Naive thymus-derived CD4-positive, alpha-beta T cell (primary cell): Measurements from ENCODE around the gene PABPC1L. TPM values are rescaled to one million over a fixed set of nuclear protein-coding genes. Genes with fewer than 3 reads are reported as not detected.

Source experiments
- ATAC-seq: fragments of 150-1000 bp; cut with Tn5 transposase; 2 replicates; pipeline ENCODE4 v1.10.0; 2021; ENCODE audit warnings: mild to moderate bottlenecking, moderate library complexity
- CTCF ChIA-PET: fragments of 350-600 bp; sonication (Branson Sonifier 250); formaldehyde crosslinking; loops from one replicate; lab custom pipeline; 2021; ENCODE audit warnings: antibody characterized with exemption; lab: Charles Lee
- POLR2A ChIA-PET: fragments of 350-600 bp; sonication (Branson Sonifier 250); formaldehyde crosslinking; loops from one replicate; lab custom pipeline; 2021; ENCODE audit warnings: antibody characterized with exemption, inconsistent platforms; lab: Charles Lee
- DNase-seq, 9 donors: peaks; one replicate each; pipeline versions ENCODE4 v3.0.0 to v3.0.0-alpha.2; 2020 to 2022; ENCODE audit warnings: mixed read lengths in 1 of 9
- H3K27ac ChIP-seq: one replicate; pipeline ENCODE4 v1.7.0; 2013; ENCODE audit warnings: mild to moderate bottlenecking, low read depth, low read length, moderate library complexity
- H3K27me3 ChIP-seq, 2 donors: one replicate each; pipeline ENCODE4 v1.7.0; 2013; ENCODE audit warnings: low read length in 2 of 2, mild to moderate bottlenecking in 2 of 2, moderate library complexity in 2 of 2; ENCODE audit not compliant: control insufficient read depth in 2 of 2, insufficient read depth in 2 of 2
- H3K36me3 ChIP-seq, 3 experiments: 1 replicate in 2 of 3; 2 replicates in 1 of 3; pipeline ENCODE4 v1.7.0; 2013; ENCODE audit warnings: low read length in 3 of 3, mild to moderate bottlenecking in 3 of 3, moderate library complexity in 1 of 3; ENCODE audit not compliant: insufficient read depth in 3 of 3, control insufficient read depth in 2 of 3
- H3K4me1 ChIP-seq, 2 donors: one replicate each; pipeline ENCODE4 v1.7.0; 2013; ENCODE audit warnings: low read length in 2 of 2, mild to moderate bottlenecking in 2 of 2, moderate library complexity in 1 of 2; ENCODE audit not compliant: control insufficient read depth in 2 of 2, insufficient read depth in 2 of 2
- H3K4me3 ChIP-seq: 2 replicates; pipeline ENCODE4 v1.7.0; 2013; ENCODE audit warnings: mild to moderate bottlenecking, low read length
- H3K9me3 ChIP-seq, 3 experiments: 1 replicate in 2 of 3; 2 replicates in 1 of 3; pipeline ENCODE4 v1.7.0; 2013; ENCODE audit warnings: low read length in 3 of 3; ENCODE audit not compliant: control insufficient read depth in 2 of 3
- H3K27ac Mint-ChIP-seq, 9 donors: one replicate each; pipeline ENCODE4 v1.8.0; 2020 to 2022; ENCODE audit warnings: mixed read lengths in 9 of 9, mild to moderate bottlenecking in 8 of 9, moderate library complexity in 5 of 9, inconsistent platforms in 2 of 9
- H3K27me3 Mint-ChIP-seq, 5 donors: one replicate each; pipeline ENCODE4 v1.8.0; 2021 to 2022; ENCODE audit warnings: mixed read lengths in 5 of 5, mild to moderate bottlenecking in 1 of 5
- H3K36me3 Mint-ChIP-seq, 5 donors: one replicate each; pipeline ENCODE4 v1.8.0; 2020 to 2022; ENCODE audit warnings: mixed read lengths in 5 of 5, mild to moderate bottlenecking in 3 of 5, inconsistent platforms in 1 of 5
- H3K4me1 Mint-ChIP-seq, 7 donors: one replicate each; pipeline ENCODE4 v1.8.0; 2020 to 2022; ENCODE audit warnings: mixed read lengths in 7 of 7, mild to moderate bottlenecking in 3 of 7, inconsistent platforms in 1 of 7
- H3K4me3 Mint-ChIP-seq, 10 donors: one replicate each; pipeline ENCODE4 v1.8.0; 2020 to 2022; ENCODE audit warnings: mild to moderate bottlenecking in 10 of 10, mixed read lengths in 10 of 10, moderate library complexity in 6 of 10, inconsistent platforms in 2 of 10
- H3K9me3 Mint-ChIP-seq, 11 donors: one replicate each; pipeline ENCODE4 v1.8.0; 2020 to 2022; ENCODE audit warnings: mixed read lengths in 11 of 11, mild to moderate bottlenecking in 4 of 11, inconsistent platforms in 1 of 11, moderate library complexity in 1 of 11
- intact Hi-C, 2 donors: fragments of 100-400 bp; cut with micrococcal nuclease; formaldehyde crosslinking; loops; one replicate each; pipeline ENCODE4 v1.15.1; 2023
- polyA plus RNA-seq, 2 donors: library from polyadenylated mRNA; unstranded; fragments of 300-500 nt; fragmentation: Illumina TruSeq; gene quantifications; one replicate each; pipeline ENCODE4 v1.2.3, GENCODE V29; 2021
- total RNA-seq, 6 experiments: library from RNA in 5 of 6; stranded (reverse) in 5 of 6; gene quantifications; 1 replicate in 5 of 6; 2 replicates in 1 of 6; pipeline ENCODE4 v1.2.3 and lab custom pipeline; 2021 to 2026

The PABPC1L gene
- total and polyA plus RNA-seq, 7 experiments from 2014 or later: 1.3 to 71.7 (median 54.3) TPM

DNA sequence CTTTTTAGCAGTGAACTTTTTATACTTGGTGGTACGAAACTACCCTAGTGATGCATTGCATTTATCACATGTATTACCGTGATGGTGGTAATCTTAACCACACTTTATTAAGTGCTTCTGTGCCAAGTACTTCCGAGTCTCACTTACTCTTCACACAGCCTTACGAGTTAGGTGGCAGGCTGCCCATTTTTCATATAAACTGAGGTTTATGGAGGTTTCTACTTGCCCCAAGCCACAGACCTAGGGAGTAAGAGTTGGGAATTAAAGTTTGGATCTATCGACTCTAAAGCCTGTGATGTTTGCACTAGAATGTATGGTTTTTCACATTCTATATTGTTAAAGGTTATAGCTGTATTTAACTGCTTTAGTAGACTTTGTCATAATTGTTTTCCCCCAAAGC is 5.5 kb upstream of the PABPC1L start:
- peaks cover 4 to 7% of the 10 kb centered on the region in 2 donors for H3K4me1 ChIP-seq
- Mint-ChIP-seq H3K27ac (no peak overlapping the region), H3K4me3 (no peak overlapping the region), H3K36me3 (peaks cover 16 to 41% (median 27%) of the 10 kb centered on the region in 5 donors), H3K4me1 (peaks cover 10 to 40% (median 30%) of the 10 kb centered on the region in 7 donors), H3K9me3 (no peaks in the 10 kb centered on the region), H3K27me3 (no peaks in the 10 kb centered on the region)
- H3K27ac ChIP-seq: no peak overlapping the region
- POLR2A ChIA-PET: interaction anchor here (0.6 to 2.5 kb wide), 3 partner anchors 12 to 63 kb away, joined by 3 to 9 read pairs (median 8); no protein-coding TSS in a partner anchor
- H3K4me3 ChIP-seq: no peak overlapping the region
- no peak for DNase-seq
- H3K36me3 ChIP-seq: peaks cover 28 to 78% (median 58%) of the 10 kb centered on the region in 3 experiments
- intact Hi-C loops: no loop called here
- ATAC-seq: no peak
- no peaks in the 10 kb centered on the region for H3K9me3 ChIP-seq
- CTCF ChIA-PET: interaction anchor here (0.8 to 1.6 kb wide), 2 partner anchors 16 to 140 kb away, joined by 3 to 6 read pairs; no protein-coding TSS in a partner anchor
- no peaks in the 10 kb centered on the region for H3K27me3 ChIP-seq

DNA sequence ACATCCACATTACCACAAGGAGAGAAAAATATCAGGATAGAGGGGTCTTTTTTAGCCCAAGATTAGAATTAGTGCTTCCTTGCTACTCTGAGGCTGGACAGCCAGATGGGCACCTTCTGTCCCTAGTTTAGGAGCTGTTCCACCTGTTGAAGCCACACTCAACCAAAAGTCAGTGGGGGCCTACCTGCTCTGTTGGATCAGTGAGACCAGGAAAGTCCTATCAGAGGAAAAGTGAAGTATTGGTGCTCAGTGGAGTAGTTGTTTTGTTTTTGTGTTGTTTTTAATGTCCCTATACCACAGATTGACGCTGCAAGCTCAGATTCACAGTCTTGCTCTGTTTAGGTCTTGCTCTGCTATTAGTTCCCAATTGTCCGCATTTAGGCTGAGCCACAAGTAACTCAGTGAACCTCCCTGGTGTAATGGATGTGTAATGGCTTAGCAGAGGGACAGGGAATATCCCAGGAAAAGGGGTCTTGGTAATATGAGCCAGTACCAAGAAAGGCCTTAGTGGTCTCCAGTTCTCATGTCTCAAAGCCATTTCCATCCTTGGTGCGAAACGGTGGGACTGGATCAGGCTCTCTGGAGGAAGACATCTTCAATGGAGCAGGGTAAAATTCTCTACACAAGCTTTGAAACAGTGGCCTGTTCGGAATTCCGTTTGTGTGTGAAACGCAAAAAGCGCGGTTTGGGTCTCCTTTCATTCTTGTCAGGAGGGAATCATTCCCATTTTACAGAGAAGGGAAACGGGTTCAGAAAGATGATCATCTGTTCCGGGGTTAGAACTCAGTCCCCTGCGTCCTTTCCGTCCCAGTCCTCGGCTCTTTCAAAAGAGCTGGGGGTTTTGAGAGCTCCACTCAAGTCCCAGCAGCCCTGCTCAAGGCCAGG is 631 bp upstream of the PABPC1L start:
- DNase-seq (no peak), ATAC-seq (no peak)
- Histone ChIP-seq H3K27me3 (no peaks in the 10 kb centered on the region), H3K36me3 (peaks cover 9 to 36% (median 33%) of the 10 kb centered on the region in 3 experiments), H3K9me3 (no peaks in the 10 kb centered on the region), H3K27ac (peak overlapping the region; percentile 45), H3K4me1 (peaks cover 6 to 11% of the 10 kb centered on the region in 2 donors), H3K4me3 (peak overlapping the region; percentile 69)
- no peaks in the 10 kb centered on the region for H3K27me3 Mint-ChIP-seq
- intact Hi-C loops: loop anchor here in 1 of 2 donors (1.0 to 2.0 kb wide), 2 partner anchors 24 to 58 kb away; partner anchors contain the start of genes STK4 and YWHAB
- peaks cover 11 to 30% (median 15%) of the 10 kb centered on the region in 5 donors for H3K36me3 Mint-ChIP-seq
- POLR2A ChIA-PET: interaction anchor here (0.5 to 1.6 kb wide), 8 partner anchors 13 to 163 kb away, joined by 3 to 7 read pairs (median 4); partner anchors contain the start of genes TOMM34 and YWHAB
- CTCF ChIA-PET: interaction anchor here (0.6 to 2.1 kb wide), 3 partner anchors 11 to 21 kb away, joined by 3 to 8 read pairs (median 5); no protein-coding TSS in a partner anchor
- H3K4me1 Mint-ChIP-seq: peaks cover 5 to 39% (median 29%) of the 10 kb centered on the region in 7 donors
- no peaks in the 10 kb centered on the region for H3K9me3 Mint-ChIP-seq
- peak overlapping the region; percentile 75 to 89 (median 84) for H3K4me3 Mint-ChIP-seq
- H3K27ac Mint-ChIP-seq: peak overlapping the region; percentile 46 to 83 (median 77)

DNA sequence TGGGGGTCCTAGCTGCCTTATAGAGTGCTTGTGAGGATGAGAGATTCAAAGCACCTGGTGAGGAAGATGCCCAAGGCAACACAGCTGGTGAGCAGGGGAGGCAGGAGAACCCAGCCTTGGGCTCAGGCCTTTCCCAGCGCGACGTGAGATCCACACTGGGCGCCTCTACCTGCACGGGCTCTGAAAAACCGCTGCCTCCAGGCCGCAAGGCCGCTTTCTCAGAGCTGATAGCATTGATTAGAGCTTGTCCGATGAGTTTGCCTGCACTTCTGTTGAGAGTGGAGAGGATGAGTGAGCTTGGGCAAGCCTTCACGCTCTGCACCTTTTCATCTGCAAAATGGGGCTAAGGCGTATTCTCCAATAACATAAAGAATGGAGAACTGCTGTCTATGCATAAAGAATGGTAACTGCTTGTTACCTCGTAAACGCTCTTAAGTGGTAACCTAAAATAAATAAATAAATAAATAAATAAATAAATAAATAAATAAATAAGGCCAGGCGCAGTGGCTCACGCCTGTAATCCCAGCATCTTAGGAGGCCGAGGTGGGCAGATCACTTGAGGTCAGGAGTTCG is 916 bp downstream of the PABPC1L start:
- H3K9me3 Mint-ChIP-seq: no peaks in the 10 kb centered on the region
- peak overlapping the region in 5 of 9 donors; percentile 33 to 83 (median 72) for H3K27ac Mint-ChIP-seq
- peak overlapping the region; percentile 53 for H3K27ac ChIP-seq
- POLR2A ChIA-PET: interaction anchor here (0.6 to 1.6 kb wide), 5 partner anchors 8 to 26 kb away, joined by 3 to 5 read pairs (median 3); partner anchors contain the start of gene YWHAB
- H3K27me3 ChIP-seq: no peaks in the 10 kb centered on the region
- no peaks in the 10 kb centered on the region for H3K9me3 ChIP-seq
- peak overlapping the region; percentile 75 to 89 (median 85) for H3K4me3 Mint-ChIP-seq
- no peaks in the 10 kb centered on the region for H3K27me3 Mint-ChIP-seq
- peak overlapping the region; percentile 69 for H3K4me3 ChIP-seq
- no peak for ATAC-seq
- H3K36me3 ChIP-seq: peaks cover 0 to 22% (median 18%) of the 10 kb centered on the region in 3 experiments
- CTCF ChIA-PET: interaction anchor here (0.6 to 2.1 kb wide), 2 partner anchors 23 to 237 kb away, joined by 3 to 8 read pairs; no protein-coding TSS in a partner anchor
- H3K36me3 Mint-ChIP-seq: peaks cover 4 to 21% (median 6%) of the 10 kb centered on the region in 5 donors
- intact Hi-C loops: loop anchor here (1.0 to 5.0 kb wide), 5 partner anchors 25 to 187 kb away; partner anchors contain the start of genes STK4 (in 1 of the 2) and YWHAB (in 1 of the 2)
- DNase-seq: no peak
- peaks cover 6 to 17% of the 10 kb centered on the region in 2 donors for H3K4me1 ChIP-seq
- H3K4me1 Mint-ChIP-seq: peaks cover 13 to 50% (median 40%) of the 10 kb centered on the region in 7 donors

DNA sequence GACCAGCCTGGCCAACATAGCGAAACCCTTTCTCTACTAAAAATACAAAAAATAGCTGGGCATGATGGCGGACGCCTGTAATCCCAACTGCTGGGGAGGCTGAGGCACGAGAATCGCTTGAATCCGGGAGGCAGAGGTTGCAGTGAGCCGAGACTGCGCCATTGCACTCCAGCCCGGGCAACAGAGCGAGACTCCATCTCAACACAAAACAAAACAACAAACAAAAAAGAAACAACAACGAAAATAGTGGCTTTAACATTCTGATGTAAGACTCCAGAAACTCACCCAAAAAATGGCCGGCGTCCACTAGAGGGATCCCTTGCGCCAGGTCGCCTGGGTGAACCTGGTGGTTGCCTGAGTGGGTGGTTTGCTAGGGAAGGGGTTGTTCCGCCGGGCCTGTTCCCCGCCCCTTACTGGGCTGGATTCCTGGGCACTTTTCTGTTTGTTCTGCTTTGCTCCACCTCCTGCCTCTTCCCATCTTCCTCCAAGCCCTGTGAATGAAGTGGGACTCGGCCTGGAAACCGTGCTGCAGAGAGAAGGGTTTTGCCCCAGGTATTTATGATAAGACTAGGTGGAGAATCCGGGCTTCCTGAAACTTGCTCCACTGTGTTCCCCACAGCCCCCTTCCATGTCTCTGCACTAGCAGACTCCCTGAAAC is 1.5 kb downstream of the PABPC1L start:
- Histone ChIP-seq H3K4me1 (peaks cover 6 to 17% of the 10 kb centered on the region in 2 donors), H3K27me3 (no peaks in the 10 kb centered on the region), H3K4me3 (no peak overlapping the region), H3K36me3 (peaks cover 0 to 16% (median 12%) of the 10 kb centered on the region in 3 experiments), H3K27ac (no peak overlapping the region), H3K9me3 (no peaks in the 10 kb centered on the region)
- Mint-ChIP-seq H3K9me3 (no peaks in the 10 kb centered on the region), H3K4me3 (peak overlapping the region; percentile 18 to 85 (median 50)), H3K27me3 (no peaks in the 10 kb centered on the region), H3K27ac (peak overlapping the region in 6 of 9 donors; percentile 11 to 80 (median 60)), H3K4me1 (peaks cover 13 to 50% (median 40%) of the 10 kb centered on the region in 7 donors), H3K36me3 (peaks cover 0 to 16% (median under 1%) of the 10 kb centered on the region in 5 donors)
- ATAC-seq (no peak), DNase-seq (peak in 5 of 9 donors; percentile 20 to 56 (median 38))
- intact Hi-C loops: loop anchor here (1.0 to 5.0 kb wide), 3 partner anchors 101 to 186 kb away; no protein-coding TSS in a partner anchor
- ChIA-PET CTCF (interaction anchor here (2.1 kb wide), 1 partner anchor 23 kb away, joined by 8 read pairs; no protein-coding TSS in a partner anchor), POLR2A (interaction anchor here (0.7 to 1.6 kb wide), 4 partner anchors 7 to 26 kb away, joined by 3 to 5 read pairs (median 4); partner anchors contain the start of gene YWHAB)

DNA sequence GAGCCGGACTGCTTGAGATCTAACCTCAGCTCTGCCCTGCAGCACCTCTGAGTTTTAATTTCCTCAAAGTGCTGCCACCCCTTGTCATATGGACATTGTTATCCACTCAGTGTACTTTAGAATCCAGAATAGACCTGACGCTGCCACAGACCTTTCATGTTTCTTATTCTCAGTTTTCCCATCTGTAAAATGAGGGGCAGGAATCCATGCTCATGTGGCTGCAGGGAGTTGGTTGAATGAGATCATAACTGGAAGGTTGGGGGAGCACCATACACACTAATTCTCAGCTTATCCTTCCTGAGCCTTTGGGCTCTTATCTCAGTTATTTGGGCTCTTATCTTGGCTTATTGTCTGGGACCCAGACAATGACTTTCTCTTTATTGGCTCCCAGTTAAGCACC is 2.3 kb downstream of the PABPC1L start:
- ATAC-seq: no peak
- Histone ChIP-seq H3K4me1 (peaks cover 6 to 17% of the 10 kb centered on the region in 2 donors), H3K27me3 (no peaks in the 10 kb centered on the region), H3K9me3 (no peaks in the 10 kb centered on the region), H3K4me3 (no peak overlapping the region), H3K27ac (no peak overlapping the region), H3K36me3 (peaks cover 0 to 8% (median 5%) of the 10 kb centered on the region in 3 experiments)
- H3K4me3 Mint-ChIP-seq: peak overlapping the region in 3 of 10 donors; percentile 12 to 45 (median 14)
- H3K4me1 Mint-ChIP-seq: peaks cover 13 to 50% (median 40%) of the 10 kb centered on the region in 7 donors
- H3K27ac Mint-ChIP-seq: peak overlapping the region in 5 of 9 donors; percentile 16 to 80 (median 55)
- no peaks in the 10 kb centered on the region for H3K27me3 Mint-ChIP-seq
- no peak for DNase-seq
- ChIA-PET POLR2A (no interaction called here), CTCF (no interaction called here)
- H3K36me3 Mint-ChIP-seq: peaks cover 0 to 21% (median 4%) of the 10 kb centered on the region in 5 donors
- no peaks in the 10 kb centered on the region for H3K9me3 Mint-ChIP-seq
- intact Hi-C loops: loop anchor here (5.0 kb wide), 2 partner anchors 100 to 185 kb away; no protein-coding TSS in a partner anchor
